HG02884 (cell line): ENCODE measurements around the gene ZMPSTE24.

Source experiments
- ATAC-seq: cut with Tn5 transposase; IDR thresholded peaks from one replicate; pipeline ENCODE4 v1.9.1; 2021; ENCODE audit warnings: mild to moderate bottlenecking, moderate library complexity; ENCODE audit not compliant: unreplicated experiment

Gene ZMPSTE24

GRCh38 chr1:40302475-40302874 is 44.4 kb downstream of the ZMPSTE24 start:
- no peak for ATAC-seq

- no peak for ATAC-seq
Measured at GRCh38 chr1:40303051-40303771, 45.2 kb downstream of the ZMPSTE24 start.

GRCh38 chr1:40303790-40304189 is 45.8 kb downstream of the ZMPSTE24 start:
- ATAC-seq = no peak

DNA sequence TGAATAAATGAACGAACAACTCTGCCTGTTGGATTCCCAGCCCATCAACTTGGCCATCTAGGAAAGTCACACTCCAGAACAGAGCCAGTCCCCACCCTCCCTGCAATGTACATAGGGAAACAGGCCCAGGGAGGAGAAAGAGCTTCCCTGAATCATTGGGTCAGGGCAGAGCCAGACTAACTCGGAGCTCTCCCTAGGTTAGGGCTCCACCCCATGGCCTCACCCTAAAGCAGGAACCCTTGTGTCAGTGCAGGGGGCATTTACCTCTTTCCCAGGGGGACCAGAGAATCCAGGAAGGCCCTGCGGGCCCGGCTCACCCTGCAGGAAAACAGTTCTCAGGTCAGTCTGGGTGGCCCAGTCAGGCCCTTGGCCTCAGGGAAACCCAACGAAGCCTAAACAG is 47.4 kb downstream of the ZMPSTE24 start:
- ATAC-seq = no peak

GRCh38 chr1:40305871-40306270 is 47.8 kb downstream of the ZMPSTE24 start:
- ATAC-seq = no peak

GRCh38 chr1:40306296-40306695 is 48.3 kb downstream of the ZMPSTE24 start:
- ATAC-seq = no peak

DNA sequence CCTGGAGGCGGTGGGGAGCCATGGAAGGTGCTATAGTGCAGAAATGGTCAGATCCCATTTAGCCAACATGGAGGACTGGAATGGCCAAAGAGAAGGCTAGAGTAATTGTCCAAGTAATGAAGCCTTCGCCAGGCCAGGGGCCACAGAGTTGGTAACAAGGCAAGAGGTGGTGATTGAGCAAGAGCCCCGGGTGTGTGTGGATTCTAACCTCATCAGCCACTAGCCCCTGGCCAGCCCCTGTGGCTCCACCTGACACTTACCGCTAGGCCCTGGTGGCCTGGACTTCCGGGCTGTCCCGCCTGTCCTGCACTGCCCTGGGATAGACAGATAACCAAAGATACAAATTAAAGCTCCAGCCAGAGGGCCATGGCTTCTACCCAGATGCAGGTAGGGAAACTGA is 49.1 kb downstream of the ZMPSTE24 start:
- ATAC-seq = no peak

GRCh38 chr1:40308036-40308727 is 50.1 kb downstream of the ZMPSTE24 start:
- ATAC-seq = no peak

DNA sequence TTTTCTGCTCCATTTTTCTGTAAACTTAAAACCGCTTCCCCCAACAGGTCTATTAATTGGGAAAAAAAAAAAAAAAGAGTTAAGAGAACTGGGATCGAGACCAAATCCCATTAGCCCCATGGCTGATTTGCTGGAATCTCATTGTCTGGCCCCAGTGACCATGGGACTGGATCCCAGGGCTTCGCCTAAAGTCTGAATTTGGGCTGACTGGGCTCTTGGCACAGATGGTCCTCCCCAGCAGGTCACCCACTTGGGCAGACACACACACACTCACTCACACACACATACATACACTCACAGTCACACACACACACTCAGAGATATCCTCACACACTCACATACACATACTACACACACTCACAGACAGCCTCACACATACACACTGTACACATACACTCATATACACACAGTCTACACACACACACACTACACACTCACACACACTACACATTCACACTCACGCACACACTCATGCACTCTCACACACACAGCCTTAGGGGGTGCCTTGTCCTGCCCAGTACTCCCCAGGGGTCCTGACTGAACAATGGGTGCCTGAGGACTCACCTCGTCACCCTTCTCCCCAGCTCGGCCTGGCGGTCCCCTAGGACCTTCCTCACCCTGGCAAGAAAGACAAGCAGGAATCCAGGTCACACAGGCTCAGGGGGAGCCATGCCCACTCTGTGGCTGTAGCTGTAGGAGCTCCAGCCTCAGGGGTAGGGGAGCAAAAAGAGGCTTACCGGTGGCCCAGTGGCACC is 51.5 kb downstream of the ZMPSTE24 start:
- ATAC-seq = no peak

GRCh38 chr1:40310129-40310461 is 52.1 kb downstream of the ZMPSTE24 start:
- ATAC-seq = no peak

- ATAC-seq = no peak
Measured at GRCh38 chr1:40310983-40311642, 53.1 kb downstream of the ZMPSTE24 start.

DNA sequence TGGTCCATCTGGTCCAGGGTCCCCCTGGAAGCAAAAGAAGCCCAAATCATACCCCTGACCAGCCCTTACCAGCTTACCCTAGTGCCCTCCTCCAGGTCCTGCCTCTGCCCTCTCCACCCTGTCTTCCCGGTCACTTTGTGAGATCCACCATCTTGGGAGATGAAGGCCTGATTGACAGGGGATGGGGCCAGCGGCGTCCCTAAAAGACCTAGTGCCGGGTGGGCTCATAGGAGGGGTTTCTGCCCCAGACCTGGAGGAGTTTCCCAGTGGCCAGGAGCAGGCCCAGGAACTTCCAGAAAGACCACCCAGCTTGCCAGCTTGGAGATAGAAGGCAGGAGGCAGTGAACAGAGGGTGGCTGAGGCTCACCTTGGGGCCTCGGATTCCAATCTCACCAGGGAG is 53.7 kb downstream of the ZMPSTE24 start:
- ATAC-seq = no peak

GRCh38 chr1:40312238-40313205 is 54.5 kb downstream of the ZMPSTE24 start:
- no peak for ATAC-seq

- no peak for ATAC-seq
Measured at GRCh38 chr1:40313329-40313957, 55.4 kb downstream of the ZMPSTE24 start.

GRCh38 chr1:40313958-40314720 is 56.1 kb downstream of the ZMPSTE24 start:
- ATAC-seq = no peak

GRCh38 chr1:40314721-40315238 is 56.7 kb downstream of the ZMPSTE24 start:
- no peak for ATAC-seq

- ATAC-seq = peak; percentile 39
Measured at GRCh38 chr1:40315239-40315794, 57.3 kb downstream of the ZMPSTE24 start.

DNA sequence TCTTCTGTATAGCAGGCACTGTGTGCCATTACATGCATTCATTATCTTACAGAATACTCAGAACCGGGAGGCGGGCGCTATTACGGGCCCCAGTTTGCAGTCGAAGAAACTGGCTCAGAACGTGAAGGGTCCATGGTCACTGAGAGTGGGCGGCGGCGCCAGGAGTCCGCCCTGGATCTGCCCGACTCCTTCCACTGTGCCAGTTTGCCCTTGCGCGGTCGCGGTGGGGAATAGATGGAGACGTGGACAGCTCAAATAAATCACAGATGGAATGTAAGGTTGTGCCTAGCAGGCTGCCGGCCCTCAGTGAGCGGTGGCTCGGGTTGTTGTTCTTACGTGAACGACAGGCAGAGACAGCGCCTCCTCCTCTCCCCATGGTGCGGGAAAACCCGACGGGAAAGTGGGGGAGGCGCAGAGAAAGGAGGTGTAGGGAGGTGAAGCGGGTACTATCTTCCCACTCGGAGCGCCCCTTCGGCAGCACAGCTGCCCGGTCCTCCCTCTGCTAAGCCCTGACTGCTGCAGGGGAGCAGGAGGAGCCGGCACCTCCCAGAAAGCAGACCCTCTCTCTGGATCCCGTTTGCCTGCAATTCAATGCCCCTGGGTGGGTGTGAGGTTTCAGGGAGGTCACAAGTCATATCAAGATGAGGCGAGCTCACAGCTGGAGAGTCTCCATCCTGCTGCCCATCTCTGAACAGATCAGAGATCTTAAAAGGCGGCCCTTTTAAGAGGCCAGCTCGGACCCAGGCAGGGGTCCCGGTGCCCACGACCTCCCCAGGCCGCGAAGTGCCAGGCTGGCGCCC is 58.0 kb downstream of the ZMPSTE24 start:
- ATAC-seq = no peak
